HS-27A (cell line): Measurements from ENCODE around the gene DAND5.
"Not testable (repeated sequence)": the region's sequence is repeated elsewhere in the genome, so short reads cannot be mapped to it uniquely, and the experiment has no call there.

Experiments used
- DNase-seq: peaks from one replicate; pipeline ENCODE4 v3.0.0-alpha.2; 2012; ENCODE audit warnings: low read depth, missing footprints

Gene DAND5

DNA sequence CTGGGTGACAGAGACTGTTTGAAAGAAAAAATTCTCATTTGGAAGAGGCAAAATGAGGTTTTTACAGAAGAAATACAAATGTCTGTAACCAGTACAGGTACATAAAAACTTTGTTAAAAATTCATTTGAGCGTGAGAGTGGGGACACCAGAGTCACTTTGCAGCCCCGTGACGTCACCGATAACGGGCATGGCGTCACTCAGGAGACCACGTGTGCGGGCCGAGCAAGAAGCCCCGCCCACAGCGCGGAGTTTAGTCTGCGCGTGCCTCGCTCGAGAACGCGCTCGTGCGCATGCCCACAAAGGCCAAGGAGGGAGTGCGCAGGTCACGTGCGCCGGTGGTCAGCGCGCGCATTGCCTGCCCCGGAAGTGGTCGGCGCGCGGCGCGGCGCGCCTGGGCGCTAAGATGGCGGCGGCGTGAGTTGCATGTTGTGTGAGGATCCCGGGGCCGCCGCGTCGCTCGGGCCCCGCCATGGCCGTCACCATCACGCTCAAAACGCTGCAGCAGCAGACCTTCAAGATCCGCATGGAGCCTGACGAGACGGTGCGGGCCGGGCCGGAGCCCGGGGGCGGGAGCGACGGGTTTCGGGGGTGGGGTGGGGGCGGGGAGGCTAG is 23.8 kb upstream of the DAND5 start, which contains the start of gene RAD23A:
Gene RAD23A (plus strand): TSS at position 384 of the 613 bp plus-strand sequence. CDS start 87 bp downstream, at position 471.
- DNase-seq = peak; percentile 93

DNA sequence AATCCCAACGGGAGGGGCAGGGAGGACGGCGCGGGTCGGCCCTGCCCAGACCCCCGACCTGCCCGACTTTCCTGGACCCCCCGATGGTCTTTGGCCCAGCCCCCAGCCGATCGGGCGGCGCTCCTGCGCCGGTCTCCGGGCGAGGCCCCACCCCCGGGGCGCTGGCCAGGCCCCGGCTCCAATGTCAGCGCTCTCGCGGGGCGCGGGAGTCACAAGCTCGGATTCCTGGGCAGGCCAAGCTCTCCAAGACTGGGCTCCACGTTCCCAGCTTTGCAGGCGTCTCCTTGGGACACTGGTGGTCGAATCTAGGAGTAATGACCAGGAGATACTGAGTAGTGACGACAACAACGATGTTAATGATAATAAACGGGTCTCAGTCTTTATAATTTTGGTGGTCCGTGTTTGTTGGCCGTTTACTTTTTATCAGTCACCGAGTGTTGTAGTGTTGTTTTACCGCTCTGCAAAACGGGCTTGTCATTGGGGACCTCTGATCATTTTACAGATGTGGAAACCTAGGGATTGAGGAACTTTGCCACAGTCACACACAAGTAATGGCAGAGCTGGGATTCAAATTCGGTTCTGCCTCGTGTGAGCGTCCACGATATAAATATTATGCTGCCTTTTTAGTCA is 23.2 kb upstream of the DAND5 start:
- no peak for DNase-seq

DNA sequence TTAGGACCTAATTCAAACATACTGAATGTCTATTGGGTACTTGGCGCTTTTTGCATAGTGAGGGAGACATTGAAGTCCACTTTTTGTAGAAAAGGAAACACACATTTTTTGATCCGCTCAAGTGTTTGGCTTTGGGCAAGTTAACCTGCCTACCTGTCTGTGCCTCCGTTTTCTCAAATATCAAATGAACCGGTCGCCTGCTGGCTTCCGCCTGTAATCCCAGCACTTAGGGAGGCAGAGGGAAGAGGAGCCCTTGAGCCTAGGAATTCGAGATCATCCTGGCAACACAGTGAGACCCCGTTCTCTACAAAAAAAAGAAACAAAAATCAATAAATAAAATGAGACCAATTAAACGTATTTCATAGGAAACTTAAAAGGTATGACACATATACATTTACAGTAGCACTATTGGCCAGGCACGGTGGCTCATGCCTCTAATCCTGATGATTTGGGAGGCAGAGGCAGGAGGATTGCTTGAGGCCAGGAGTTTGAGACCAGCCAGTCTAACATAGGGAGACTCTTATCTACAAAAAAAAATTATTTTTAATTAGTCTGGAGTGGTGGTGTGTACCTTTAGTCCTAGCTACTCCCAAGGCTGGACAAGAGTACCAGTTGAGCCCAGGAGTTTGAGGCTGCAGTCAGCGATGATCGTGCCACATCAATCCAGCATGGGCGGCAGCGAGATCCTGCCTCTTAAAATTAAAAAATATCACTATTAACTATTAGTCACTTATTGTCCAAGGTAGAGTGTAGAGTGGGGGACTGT is 22.5 kb upstream of the DAND5 start:
- no peak for DNase-seq

DNA sequence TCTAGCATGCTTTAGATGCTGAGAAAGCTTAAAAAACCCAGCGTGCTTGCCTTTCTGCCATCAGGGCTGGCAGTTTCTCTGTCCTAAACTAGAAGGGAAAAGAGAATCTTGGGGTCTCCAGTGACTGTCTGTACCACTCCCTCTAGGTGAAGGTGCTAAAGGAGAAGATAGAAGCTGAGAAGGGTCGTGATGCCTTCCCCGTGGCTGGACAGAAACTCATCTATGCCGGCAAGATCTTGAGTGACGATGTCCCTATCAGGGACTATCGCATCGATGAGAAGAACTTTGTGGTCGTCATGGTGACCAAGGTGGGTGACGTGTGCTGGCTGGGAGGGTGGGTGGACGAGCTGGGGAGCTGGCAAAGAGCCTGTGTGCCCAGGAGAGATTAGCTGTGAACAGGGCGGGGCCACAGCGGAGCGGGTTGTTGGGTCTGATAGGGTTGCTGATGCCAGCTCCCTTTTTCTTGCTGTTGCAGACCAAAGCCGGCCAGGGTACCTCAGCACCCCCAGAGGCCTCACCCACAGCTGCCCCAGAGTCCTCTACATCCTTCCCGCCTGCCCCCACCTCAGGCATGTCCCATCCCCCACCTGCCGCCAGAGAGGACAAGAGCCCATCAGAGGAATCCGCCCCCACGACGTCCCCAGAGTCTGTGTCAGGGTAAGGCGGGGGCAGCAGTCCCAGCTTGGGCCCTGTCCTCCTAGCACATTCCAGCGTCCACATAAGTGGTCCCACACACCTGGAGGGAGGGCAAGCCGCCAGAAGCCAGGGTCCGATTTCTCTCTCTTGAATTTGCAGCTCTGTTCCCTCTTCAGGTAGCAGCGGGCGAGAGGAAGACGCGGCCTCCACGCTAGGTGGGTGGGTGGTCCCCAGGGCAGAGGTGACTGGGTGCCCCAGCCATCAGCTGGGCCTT is 21.4 kb upstream of the DAND5 start:
- DNase-seq = no peak

DNA sequence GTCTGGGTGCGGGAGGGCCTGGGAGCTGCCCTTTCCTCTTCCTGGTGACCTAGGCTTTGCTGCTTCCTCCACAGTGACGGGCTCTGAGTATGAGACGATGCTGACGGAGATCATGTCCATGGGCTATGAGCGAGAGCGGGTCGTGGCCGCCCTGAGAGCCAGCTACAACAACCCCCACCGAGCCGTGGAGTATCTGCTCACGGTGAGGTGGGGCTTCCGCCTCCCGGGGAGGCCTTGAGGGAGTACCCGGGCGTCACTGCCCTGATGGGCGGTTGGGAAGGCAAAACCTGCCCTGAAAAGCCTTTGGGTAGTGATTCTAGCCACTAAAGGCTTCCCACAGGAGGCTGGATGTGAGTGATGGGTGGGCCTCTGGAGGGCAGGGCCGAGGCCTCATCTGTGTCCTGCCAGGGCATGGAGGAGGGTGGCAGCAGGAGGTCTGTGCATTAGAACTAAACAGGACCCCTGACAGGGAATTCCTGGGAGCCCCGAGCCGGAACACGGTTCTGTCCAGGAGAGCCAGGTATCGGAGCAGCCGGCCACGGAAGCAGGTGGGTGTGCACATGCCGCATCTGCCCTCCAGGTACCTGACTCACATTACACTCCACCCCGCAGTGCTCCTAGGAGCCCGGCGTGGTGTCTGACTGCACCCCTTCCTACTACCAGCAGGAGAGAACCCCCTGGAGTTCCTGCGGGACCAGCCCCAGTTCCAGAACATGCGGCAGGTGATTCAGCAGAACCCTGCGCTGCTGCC is 20.6 kb upstream of the DAND5 start:
- no peak for DNase-seq

DNA sequence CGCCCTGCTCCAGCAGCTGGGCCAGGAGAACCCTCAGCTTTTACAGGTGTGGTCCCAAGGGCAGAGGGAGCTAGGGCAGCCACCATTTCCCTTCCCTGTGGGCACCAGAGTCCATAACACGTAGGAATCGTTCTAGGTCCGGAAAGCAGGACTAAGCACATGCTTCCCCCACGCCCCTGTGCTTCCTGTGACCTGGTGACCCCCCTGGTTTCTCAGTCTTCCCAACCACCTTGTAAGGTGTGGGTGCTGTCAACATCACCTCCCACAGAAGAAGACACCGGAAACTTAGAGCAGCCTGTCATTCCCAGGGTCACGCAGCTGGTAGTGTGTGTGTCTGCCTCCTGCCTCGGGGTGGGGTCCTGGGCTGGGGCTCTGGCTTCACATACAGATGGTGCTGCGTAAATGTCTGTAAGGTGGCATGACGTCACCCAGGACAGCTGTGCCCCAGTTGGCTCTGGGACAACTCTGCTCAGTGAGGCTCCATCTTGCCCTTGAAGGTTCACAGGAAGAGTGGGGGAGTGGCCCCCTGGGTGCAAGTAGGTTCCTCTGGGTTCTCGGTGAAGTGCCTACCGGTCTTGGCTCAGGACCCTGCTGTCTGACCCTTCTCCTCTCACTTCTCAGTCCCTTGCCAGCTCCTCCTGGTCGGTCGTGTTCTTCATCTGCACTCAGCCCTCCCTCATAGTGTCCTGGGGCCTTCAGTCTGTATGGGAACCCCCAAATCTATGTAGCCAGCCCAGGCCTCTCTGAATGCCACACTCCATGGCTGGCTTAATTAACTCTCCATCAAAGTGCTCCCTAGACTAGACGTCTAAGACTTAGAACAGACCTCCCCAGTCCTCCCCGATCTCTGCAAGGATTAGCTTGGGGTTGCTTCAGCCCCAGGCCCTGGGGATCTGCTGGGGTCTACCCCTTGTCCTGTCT is 19.8 kb upstream of the DAND5 start:
- no peak for DNase-seq

DNA sequence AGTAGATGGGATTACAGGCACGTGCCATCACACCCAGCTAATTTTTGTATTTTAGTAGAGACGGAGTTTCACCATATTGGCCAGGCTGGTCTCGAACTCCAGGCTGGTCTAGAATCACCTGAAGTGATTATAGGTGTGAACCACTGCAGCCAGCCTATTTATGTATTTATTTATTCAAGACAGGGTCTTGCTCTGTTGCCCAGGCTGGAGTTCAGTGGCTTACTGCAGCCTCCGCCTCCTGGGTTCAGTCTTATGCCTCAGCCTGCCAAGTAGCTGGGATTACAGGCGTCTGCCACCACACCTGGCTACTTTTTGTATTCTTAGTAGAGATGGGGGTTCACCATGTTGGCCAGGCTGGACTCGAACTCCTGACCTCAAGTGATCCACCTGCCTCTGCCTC is 17.3 kb upstream of the DAND5 start:
- DNase-seq = not testable (repeated sequence)

DNA sequence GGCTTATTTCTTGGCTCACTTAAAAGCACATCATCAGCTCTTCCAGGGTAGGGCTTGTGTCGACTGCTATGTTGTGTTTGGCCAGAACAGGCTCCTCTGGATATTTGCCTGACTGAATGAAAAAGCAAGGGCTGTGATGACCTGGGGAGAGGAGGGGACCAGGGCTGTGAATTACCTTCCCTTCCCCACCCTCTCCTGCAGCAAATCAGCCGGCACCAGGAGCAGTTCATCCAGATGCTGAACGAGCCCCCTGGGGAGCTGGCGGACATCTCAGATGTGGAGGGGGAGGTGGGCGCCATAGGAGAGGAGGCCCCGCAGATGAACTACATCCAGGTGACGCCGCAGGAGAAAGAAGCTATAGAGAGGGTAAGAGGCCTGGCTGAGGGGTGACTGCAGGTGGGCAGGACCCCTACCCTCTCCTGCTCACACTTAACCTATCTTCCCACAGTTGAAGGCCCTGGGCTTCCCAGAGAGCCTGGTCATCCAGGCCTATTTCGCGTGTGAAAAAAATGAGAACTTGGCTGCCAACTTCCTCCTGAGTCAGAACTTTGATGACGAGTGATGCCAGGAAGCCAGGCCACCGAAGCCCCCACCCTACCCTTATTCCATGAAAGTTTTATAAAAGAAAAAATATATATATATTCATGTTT is 16.8 kb upstream of the DAND5 start:
- DNase-seq = no peak

DNA sequence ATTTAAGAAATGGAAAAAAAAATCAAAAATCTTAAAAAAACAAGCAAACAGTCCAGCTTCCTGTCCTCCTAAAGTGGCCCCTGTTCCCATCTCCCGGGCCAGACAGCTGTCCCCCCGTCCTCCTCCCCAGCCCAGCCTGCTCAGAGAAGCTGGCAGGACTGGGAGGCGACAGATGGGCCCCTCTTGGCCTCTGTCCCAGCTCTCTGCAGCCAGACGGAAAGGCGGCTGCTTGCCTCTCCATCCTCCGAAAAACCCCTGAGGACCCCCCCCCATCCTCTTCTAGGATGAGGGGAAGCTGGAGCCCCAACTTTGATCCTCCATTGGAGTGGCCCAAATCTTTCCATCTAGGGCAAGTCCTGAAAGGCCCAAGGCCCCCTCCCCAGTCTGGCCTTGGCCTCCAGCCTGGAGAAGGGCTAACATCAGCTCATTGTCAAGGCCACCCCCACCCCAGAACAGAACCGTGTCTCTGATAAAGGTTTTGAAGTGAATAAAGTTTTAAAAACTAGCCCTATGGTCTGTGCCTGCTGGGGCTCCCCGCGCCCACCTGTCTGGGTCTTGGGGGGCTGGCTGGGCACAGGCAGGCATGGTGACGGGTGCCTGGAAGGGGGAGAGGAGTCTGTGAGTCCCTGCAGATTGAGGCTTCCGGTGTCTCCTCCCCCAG is 16.1 kb upstream of the DAND5 start:
- no peak for DNase-seq

DNA sequence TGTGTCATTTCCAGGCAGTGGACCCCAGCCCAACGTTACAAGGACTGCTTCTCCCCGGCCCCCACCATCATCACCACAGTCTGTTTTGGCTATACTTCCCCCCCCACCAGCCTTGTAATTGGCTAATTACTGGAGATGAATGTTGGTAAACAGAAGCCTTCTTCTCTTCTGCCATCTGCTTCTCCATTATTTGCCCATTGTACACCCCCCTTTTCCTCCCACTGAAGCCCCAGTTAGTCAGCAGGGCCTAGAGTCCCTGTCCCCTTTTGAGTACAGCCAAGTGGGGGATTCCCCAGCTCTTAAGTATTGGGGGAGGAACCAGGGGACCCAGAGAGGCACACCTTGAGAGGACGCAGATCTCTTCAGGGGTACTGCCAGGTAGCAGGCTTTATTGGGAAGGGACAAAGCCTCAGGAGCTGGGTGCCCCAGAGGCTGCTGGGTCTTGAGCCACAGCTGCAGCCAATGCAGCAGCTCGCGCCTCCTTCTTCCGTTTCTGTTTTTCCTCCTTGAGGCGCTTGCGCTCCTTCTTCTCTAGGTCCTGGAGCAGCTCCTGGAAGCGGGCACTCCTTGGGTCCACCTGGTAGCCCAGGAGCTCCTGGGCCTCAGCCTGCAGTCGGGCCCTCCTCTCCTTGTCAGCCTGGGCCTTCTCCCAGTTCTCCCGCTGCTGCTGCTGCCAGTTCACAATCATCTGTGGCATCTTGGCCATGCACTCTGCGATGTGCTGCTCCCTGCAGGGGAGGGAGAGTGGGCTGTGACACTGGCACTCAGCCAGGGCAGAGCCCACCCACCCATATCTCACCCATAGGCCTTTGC is 15.4 kb upstream of the DAND5 start:
- no peak for DNase-seq

DNA sequence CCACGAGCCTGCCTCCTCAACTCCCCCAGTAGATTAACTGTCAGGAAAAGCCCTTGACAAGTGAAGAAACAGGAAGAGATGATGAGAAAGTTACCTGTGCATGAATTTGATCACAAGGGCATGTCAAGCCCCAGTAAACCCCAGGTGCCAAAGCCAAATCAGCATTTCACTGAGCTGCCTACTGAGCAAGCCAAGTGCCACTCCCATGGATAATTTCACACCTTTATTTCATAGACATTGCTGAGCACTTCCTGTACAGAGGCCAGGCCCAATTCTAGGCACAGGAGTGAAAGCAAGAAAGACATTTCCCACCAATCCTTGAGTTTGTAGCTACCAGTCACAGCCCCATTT is 14.8 kb upstream of the DAND5 start:
- DNase-seq = no peak

DNA sequence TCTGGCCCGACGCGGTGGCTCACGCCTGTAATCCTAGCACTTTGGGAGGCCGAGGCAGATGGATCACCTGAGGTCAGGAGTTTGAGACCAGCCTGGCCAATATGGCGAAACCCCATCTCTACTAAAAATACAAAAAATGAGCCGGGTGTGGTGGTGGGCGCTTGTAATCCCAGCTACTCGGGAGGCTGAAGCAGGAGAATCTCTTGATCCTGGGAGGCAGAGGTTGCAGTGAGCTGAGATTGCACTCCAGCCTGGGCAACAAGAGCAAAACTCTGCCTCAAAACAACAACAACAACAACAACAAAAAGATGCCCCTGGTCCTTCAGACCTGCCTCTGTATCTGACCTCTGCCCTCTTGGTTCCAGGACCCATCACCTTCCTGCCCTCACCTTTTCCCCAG is 13.8 kb upstream of the DAND5 start:
- not testable (repeated sequence) for DNase-seq

DNA sequence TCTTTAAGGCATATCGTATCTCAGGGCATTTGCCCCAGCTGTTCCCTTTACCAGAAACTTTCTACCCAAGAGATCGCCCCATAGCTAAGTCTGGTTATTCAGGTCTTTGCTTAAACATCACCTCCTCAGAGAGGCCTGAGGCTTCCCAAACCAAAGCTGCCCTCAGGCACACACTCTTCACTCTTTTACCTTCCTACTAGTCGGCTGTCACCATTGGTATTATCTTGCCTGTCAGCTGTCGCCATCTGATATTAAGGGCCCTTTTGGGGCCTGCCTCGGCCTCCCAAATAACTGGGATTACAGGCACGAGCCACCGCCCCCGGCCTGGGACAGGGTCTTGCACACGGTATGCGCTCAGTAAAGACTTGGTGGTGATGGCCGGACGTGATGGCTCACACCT is 13.4 kb upstream of the DAND5 start:
- no peak for DNase-seq

DNA sequence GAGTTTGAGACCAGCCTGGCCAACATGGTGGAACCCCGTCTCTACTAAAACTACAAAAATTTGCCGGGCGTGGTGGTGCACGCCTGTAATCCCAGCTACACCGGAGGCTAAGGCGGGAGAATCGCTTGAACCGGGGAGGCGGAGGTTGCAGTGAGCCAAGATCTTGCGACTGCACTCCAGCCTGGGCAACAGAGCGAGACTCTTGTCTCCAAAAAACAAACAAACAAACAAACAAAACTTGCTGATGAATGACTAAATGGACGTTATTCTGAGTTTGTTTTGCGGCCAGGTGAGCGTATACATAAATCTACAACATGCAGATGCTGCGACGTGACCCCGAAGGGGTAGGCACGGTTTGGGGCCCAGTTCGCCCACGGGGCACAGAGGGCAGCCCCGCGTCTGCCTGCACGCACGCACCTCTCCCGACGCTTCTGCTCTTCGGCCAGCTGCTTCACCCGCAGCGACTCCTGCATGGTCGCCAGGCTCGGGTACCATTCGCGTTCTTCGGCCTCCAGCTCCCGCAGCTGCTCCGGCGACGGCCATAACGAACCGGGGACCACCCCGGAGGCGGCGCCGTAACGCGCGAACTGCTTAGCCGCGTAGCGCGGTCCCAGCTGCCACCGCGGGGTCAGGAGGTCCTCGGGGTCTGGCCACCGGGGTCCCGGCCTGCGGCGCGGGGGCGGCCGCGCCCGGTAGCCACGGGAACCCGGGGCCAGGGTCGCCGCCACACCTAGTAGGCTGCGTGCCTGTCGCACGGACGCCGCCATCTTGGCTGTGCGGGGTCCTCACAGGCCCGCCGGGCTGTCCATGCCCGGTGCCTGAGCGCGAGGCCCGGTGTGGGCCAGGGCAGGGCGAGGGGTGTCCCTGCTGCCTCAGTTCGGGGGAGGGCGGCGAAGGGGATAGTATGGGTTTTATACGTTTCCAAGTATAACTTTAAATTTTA is 12.7 kb upstream of the DAND5 start, which contains the start of gene GADD45GIP1:
Gene GADD45GIP1 (minus strand): TSS at position 778 of the 943 bp plus-strand sequence. CDS start 11 bp downstream, at position 767.
- DNase-seq = no peak

DNA sequence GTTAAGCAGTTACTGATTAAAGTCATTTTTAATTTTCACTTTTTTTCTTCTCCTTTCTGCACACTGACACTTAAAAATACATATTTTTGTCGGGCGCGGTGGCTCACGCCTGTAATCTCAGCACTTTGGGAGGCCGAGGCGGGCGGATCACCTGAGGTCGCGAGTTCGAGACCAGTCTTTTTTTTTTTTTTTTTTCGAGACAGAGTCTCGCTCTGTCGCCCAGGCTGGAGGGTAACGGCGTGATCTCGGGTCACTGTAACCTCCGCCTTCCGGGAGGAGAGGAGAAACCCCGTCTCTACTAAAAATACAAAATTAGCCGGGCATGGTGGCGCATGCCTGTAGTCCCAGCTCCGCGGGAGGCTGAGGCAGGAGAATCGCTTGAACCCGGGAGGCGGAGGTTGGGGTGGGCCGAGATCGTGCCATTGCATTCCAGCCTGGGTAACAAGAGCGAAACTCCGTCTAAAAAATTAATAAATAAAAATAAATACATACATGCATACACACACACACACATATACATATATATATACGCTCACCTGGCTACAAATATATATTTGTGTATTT is 11.9 kb upstream of the DAND5 start:
- not testable (repeated sequence) for DNase-seq

DNA sequence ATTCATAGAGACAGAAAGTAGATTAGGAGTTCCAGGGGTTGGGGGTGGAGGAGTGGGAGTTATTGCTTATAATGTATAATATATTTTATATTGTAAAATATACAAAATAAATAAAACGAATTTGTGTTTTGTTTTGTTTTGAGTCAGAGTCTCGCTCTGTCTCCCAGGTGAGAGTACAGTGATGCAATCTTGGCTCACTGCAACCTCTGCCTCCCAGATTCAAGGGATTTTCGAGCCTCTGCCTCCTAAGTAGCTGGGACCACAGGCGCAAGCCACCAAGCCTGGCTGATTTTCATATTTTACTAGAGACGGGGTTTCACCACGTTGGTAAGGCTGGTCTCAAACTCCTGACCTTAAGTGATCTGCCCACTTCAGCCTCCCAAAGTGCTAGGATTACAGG is 9.9 kb upstream of the DAND5 start:
- no peak for DNase-seq
